Breast epithelium (tissue), 4 donors: ENCODE measurements around the gene NME2. TPM values are rescaled to one million over a fixed set of nuclear protein-coding genes. Genes with fewer than 3 reads are reported as not detected.

Experiments used
- DNase-seq, 2 donors: peaks; one replicate each; pipeline ENCODE4 v3.0.0-alpha.2; 2019; ENCODE audit warnings: low spot score in 2 of 2
- H3K27ac ChIP-seq, 2 donors: fragments of 200-600 bp; sonication (generic) in 1 of 2; one replicate each; pipeline ENCODE4 v1.5.1; 2016 to 2019; ENCODE audit warnings: mild to moderate bottlenecking in 1 of 2
- H3K27me3 ChIP-seq, 2 donors: fragments of 200-600 bp; sonication (generic) in 1 of 2; one replicate each; pipeline versions ENCODE4 v1.5.1 to v1.6.0; 2017 to 2019; ENCODE audit warnings: control low read depth in 1 of 2, mild to moderate bottlenecking in 1 of 2
- H3K36me3 ChIP-seq: fragments of 200-600 bp; one replicate; pipeline ENCODE4 v1.5.1; 2019
- H3K4me1 ChIP-seq, 2 donors: fragments of 200-600 bp; sonication (generic); one replicate each; pipeline ENCODE4 v1.5.1; 2016 to 2019; ENCODE audit warnings: control low read depth in 1 of 2
- H3K4me3 ChIP-seq, 3 donors: fragments of 200-600 bp; sonication (generic); 1 replicate in 2 of 3; 2 replicates in 1 of 3; pipeline ENCODE4 v1.5.1; 2016 to 2019; ENCODE audit warnings: mild to moderate bottlenecking in 3 of 3, moderate library complexity in 2 of 3
- H3K9me3 ChIP-seq, 2 donors: fragments of 200-600 bp; sonication (generic) in 1 of 2; one replicate each; pipeline ENCODE4 v1.5.1; 2016 to 2019; ENCODE audit warnings: control low read depth in 1 of 2
- CTCF ChIP-seq, 3 donors: fragments of 450-650 bp; IDR thresholded peaks; one replicate each; pipeline ENCODE4 v1.5.1; 2016 to 2017; ENCODE audit warnings: antibody characterized with exemption in 3 of 3, mild to moderate bottlenecking in 3 of 3, moderate library complexity in 3 of 3
- POLR2A ChIP-seq: fragments of 450-650 bp; IDR thresholded peaks from one replicate; pipeline ENCODE4 v1.6.1; 2016; ENCODE audit warnings: antibody characterized with exemption, mild to moderate bottlenecking, moderate library complexity
- POLR2AphosphoS5 ChIP-seq, 3 donors: sonication (generic); formaldehyde crosslinking; IDR thresholded peaks; one replicate each; pipeline ENCODE4 v1.6.1; 2017; ENCODE audit warnings: antibody characterized with exemption in 3 of 3
- intact Hi-C: fragments of 100-400 bp; cut with DNase I; formaldehyde crosslinking; loops from one replicate; pipeline ENCODE4 v1.15.1; 2023; ENCODE audit warnings: low total_unique reads
- total RNA-seq, 3 donors: library from RNA; depleted of rRNA; stranded (reverse); fragments of >200 nt; gene quantifications; one replicate each; pipeline ENCODE4 v1.1.0, GENCODE V29; 2016

Gene NME2
- total RNA-seq, 3 donors from 2014 or later = 394 to 566 (median 465) TPM

- DNase-seq = no peak
- intact Hi-C loops = no loop called here
- H3K4me1 ChIP-seq = peaks cover 3 to 5% of the 10 kb centered on the region in 2 donors
- H3K4me3 ChIP-seq = peak overlapping the region; percentile 85 to 94 (median 88)
- H3K27me3 ChIP-seq = no peaks in the 10 kb centered on the region
- no peaks in the 10 kb centered on the region for H3K9me3 ChIP-seq
- TF ChIP-seq CTCF (IDR thresholded peaks at IDR 0.05) (no peak), POLR2A (no peak), POLR2AphosphoS5 (IDR thresholded peaks at IDR 0.05) (no peak)
- H3K27ac ChIP-seq = peak overlapping the region; percentile 94 to 96
- H3K36me3 ChIP-seq = no peaks in the 10 kb centered on the region
These were observed 1.1 kb upstream of the NME2 start for GRCh38 chr17:51164911-51165679.

- no peaks in the 10 kb centered on the region for H3K9me3 ChIP-seq
- H3K4me1 ChIP-seq = peaks cover 3 to 5% of the 10 kb centered on the region in 2 donors
- no peak for DNase-seq
- peak overlapping the region; percentile 85 to 94 (median 88) for H3K4me3 ChIP-seq
- H3K27me3 ChIP-seq = no peaks in the 10 kb centered on the region
- peak overlapping the region; percentile 94 to 96 for H3K27ac ChIP-seq
- no peaks in the 10 kb centered on the region for H3K36me3 ChIP-seq
- intact Hi-C loops = no loop called here
- TF ChIP-seq POLR2A (peak; percentile 47), CTCF (IDR thresholded peaks at IDR 0.05) (no peak)
These were observed 472 bp upstream of the NME2 start for GRCh38 chr17:51165680-51166197.

- intact Hi-C loops = no loop called here
- Histone ChIP-seq H3K4me3 (peak overlapping the region; percentile 85 to 94 (median 88)), H3K36me3 (peaks cover 4% of the 10 kb centered on the region), H3K4me1 (peaks cover 3 to 5% of the 10 kb centered on the region in 2 donors), H3K27me3 (no peaks in the 10 kb centered on the region), H3K9me3 (no peaks in the 10 kb centered on the region), H3K27ac (peak overlapping the region; percentile 94 to 96)
- DNase-seq = no peak
- TF ChIP-seq POLR2AphosphoS5 (IDR thresholded peaks at IDR 0.05) (peak in 1 of 3 donors; percentile 19), POLR2A (no peak), CTCF (IDR thresholded peaks at IDR 0.05) (peak in 2 of 3 donors; percentile 28 to 34)
These were observed 1.0 kb downstream of the NME2 start for GRCh38 chr17:51166987-51167931.

- no peaks in the 10 kb centered on the region for H3K27me3 ChIP-seq
- TF ChIP-seq CTCF (IDR thresholded peaks at IDR 0.05) (no peak), POLR2A (no peak), POLR2AphosphoS5 (IDR thresholded peaks at IDR 0.05) (no peak)
- H3K4me3 ChIP-seq = no peak overlapping the region
- H3K27ac ChIP-seq = no peak overlapping the region
- DNase-seq = no peak
- peaks cover 3 to 5% of the 10 kb centered on the region in 2 donors for H3K4me1 ChIP-seq
- no peaks in the 10 kb centered on the region for H3K9me3 ChIP-seq
- H3K36me3 ChIP-seq = peaks cover 4% of the 10 kb centered on the region
- intact Hi-C loops = no loop called here
These were observed 3.1 kb downstream of the NME2 start for GRCh38 chr17:51169340-51169739.
